Hepatocyte (in vitro differentiated cells): ENCODE results near the gene BCL7B. TPM values are rescaled to one million over a fixed set of nuclear protein-coding genes. Genes with fewer than 3 reads are reported as not detected.

ENCODE experiments used
- DNase-seq: peaks from one replicate; pipeline ENCODE4 v3.0.0-alpha.2; 2016; ENCODE audit warnings: low spot score
- H2AFZ ChIP-seq: fragments of 200-600 bp; sonication (generic); 2 replicates; pipeline ENCODE4 v1.6.0; 2016; ENCODE audit warnings: antibody characterized with exemption, mild to moderate bottlenecking
- H3K27ac ChIP-seq: fragments of 200-600 bp; sonication (generic); 2 replicates; pipeline ENCODE4 v1.5.1; 2016; ENCODE audit warnings: mild to moderate bottlenecking
- H3K27me3 ChIP-seq: fragments of 200-600 bp; sonication (generic); 2 replicates; pipeline ENCODE4 v1.6.1; 2016
- H3K36me3 ChIP-seq: fragments of 200-600 bp; sonication (generic); replicated peaks from 2 replicates; pipeline ENCODE4 v1.5.1; 2016; ENCODE audit warnings: low read depth; ENCODE audit not compliant: insufficient read depth
- H3K4me1 ChIP-seq: fragments of 200-600 bp; sonication (generic); 2 replicates; pipeline ENCODE4 v1.5.1; 2016; ENCODE audit warnings: mild to moderate bottlenecking, moderate library complexity; ENCODE audit not compliant: insufficient read depth
- H3K4me2 ChIP-seq: fragments of 200-600 bp; sonication (generic); 2 replicates; pipeline ENCODE4 v1.6.0; 2016
- H3K4me3 ChIP-seq: fragments of 200-600 bp; sonication (generic); 2 replicates; pipeline ENCODE4 v1.5.1; 2016; ENCODE audit warnings: mild to moderate bottlenecking
- H3K79me2 ChIP-seq: fragments of 200-600 bp; sonication (generic); 2 replicates; pipeline ENCODE4 v1.6.0; 2017; ENCODE audit warnings: mild to moderate bottlenecking
- H3K9me2 ChIP-seq: fragments of 200-600 bp; sonication (generic); replicated peaks from 2 replicates; pipeline ENCODE4 v1.6.0; 2017; ENCODE audit warnings: mild to moderate bottlenecking; ENCODE audit not compliant: insufficient read depth
- H3K9me3 ChIP-seq: fragments of 200-600 bp; sonication (generic); 2 replicates; pipeline ENCODE4 v1.5.1; 2016; ENCODE audit warnings: low read depth, mild to moderate bottlenecking
- H4K20me1 ChIP-seq: fragments of 200-600 bp; sonication (generic); 2 replicates; pipeline ENCODE4 v1.6.0; 2016; ENCODE audit warnings: mild to moderate bottlenecking; ENCODE audit not compliant: insufficient read depth, poor library complexity, severe bottlenecking
- EZH2 ChIP-seq: fragments of 200-600 bp; sonication (generic); IDR thresholded peaks from 2 replicates; pipeline ENCODE4 v1.6.1; 2016; ENCODE audit warnings: antibody characterized with exemption, mild to moderate bottlenecking, borderline replicate concordance
- EZH2phosphoT487 ChIP-seq: fragments of 200-600 bp; sonication (generic); IDR thresholded peaks from one replicate; pipeline ENCODE4 v1.6.1; 2018; ENCODE audit warnings: antibody characterized with exemption, mild to moderate bottlenecking, low read depth, moderate library complexity; ENCODE audit not compliant: unreplicated experiment, severe bottlenecking
- WGBS: methylation state at CpG from one replicate; pipeline ENCODE4 v1.1.6; 2016; ENCODE audit warnings: low lambda C conversion rate; ENCODE audit errors: missing lambda C conversion rate; 5-methylcytosine and 5-hydroxymethylcytosine counted together
- polyA plus RNA-seq: library from polyadenylated mRNA; unstranded; fragments of >200 nt; fragmentation: Nextera tagmentation; extraction: Ambion mirVana; gene quantifications from 2 replicates; pipeline ENCODE4 v1.2.1, GENCODE V29; 2016
- total RNA-seq: library from RNA; depleted of rRNA; stranded (reverse); fragments of >200 nt; gene quantifications from 2 replicates; pipeline ENCODE4 v1.2.3, GENCODE V29; 2014
- TF ChIP-seq, protein P1 (sequence below): fragments of 200-600 bp; sonication (generic); IDR thresholded peaks from 2 replicates; pipeline ENCODE4 v1.5.1; 2016; ENCODE audit warnings: antibody characterized with exemption, mild to moderate bottlenecking; ENCODE audit not compliant: poor library complexity

BCL7B gene
- total and polyA plus RNA-seq, 2 experiments from 2014 or later: 44.7 to 54.0 TPM

- no peak overlapping the region for H2AFZ ChIP-seq
- no peak for TF ChIP-seq EZH2
- no peak for TF ChIP-seq EZH2phosphoT487
- TF ChIP-seq, protein P1, sequence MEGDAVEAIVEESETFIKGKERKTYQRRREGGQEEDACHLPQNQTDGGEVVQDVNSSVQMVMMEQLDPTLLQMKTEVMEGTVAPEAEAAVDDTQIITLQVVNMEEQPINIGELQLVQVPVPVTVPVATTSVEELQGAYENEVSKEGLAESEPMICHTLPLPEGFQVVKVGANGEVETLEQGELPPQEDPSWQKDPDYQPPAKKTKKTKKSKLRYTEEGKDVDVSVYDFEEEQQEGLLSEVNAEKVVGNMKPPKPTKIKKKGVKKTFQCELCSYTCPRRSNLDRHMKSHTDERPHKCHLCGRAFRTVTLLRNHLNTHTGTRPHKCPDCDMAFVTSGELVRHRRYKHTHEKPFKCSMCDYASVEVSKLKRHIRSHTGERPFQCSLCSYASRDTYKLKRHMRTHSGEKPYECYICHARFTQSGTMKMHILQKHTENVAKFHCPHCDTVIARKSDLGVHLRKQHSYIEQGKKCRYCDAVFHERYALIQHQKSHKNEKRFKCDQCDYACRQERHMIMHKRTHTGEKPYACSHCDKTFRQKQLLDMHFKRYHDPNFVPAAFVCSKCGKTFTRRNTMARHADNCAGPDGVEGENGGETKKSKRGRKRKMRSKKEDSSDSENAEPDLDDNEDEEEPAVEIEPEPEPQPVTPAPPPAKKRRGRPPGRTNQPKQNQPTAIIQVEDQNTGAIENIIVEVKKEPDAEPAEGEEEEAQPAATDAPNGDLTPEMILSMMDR: no peak
- H3K4me2 ChIP-seq: no peak overlapping the region
- no peaks in the 10 kb centered on the region for H3K36me3 ChIP-seq
- H3K79me2 ChIP-seq: peaks cover 15% of the 10 kb centered on the region
- H4K20me1 ChIP-seq: peaks cover 14% of the 10 kb centered on the region
- peaks cover 16% of the 10 kb centered on the region for H3K4me1 ChIP-seq
- no peaks in the 10 kb centered on the region for H3K9me3 ChIP-seq
- 75% methylated on average over 11 of the region's 11 CpGs for WGBS
- H3K27me3 ChIP-seq: no peaks in the 10 kb centered on the region
- H3K27ac ChIP-seq: no peak overlapping the region
- no peaks in the 10 kb centered on the region for H3K9me2 ChIP-seq
- DNase-seq: peak; percentile 47
- no peak overlapping the region for H3K4me3 ChIP-seq
Observed at GRCh38 chr7:73560109-73560835, 2.8 kb upstream of the BCL7B start.

DNA sequence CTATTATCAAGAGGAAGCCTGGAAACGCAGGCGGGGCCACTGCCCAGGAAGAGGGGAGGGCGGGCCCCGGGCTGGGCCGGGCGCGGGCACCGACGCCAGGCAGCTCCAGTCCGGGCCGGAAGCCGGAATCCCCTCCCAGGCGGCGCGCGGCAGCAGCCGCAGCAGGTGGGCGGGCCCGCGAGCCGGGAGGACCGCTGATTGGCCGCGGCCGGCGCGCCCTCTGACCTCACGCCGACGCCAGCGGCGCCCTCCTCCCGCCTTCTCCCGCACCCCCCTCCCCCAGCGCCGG lies 438 bp downstream of the BCL7B start:
- Histone ChIP-seq H3K27me3 (no peaks in the 10 kb centered on the region), H3K4me1 (peaks cover 13% of the 10 kb centered on the region), H3K9me3 (no peaks in the 10 kb centered on the region), H2AFZ (peak overlapping the region; percentile 84), H3K27ac (peak overlapping the region; percentile 100), H3K9me2 (no peaks in the 10 kb centered on the region), H4K20me1 (peaks cover 25% of the 10 kb centered on the region), H3K36me3 (no peaks in the 10 kb centered on the region), H3K79me2 (peaks cover 47% of the 10 kb centered on the region), H3K4me2 (peak overlapping the region; percentile 91), H3K4me3 (peak overlapping the region; percentile 83)
- WGBS: no CpG with 5 or more reads among the region's 36 CpGs
- TF ChIP-seq, protein P1: no peak
- no peak for TF ChIP-seq EZH2phosphoT487
- no peak for TF ChIP-seq EZH2
- DNase-seq: peak; percentile 98

DNA sequence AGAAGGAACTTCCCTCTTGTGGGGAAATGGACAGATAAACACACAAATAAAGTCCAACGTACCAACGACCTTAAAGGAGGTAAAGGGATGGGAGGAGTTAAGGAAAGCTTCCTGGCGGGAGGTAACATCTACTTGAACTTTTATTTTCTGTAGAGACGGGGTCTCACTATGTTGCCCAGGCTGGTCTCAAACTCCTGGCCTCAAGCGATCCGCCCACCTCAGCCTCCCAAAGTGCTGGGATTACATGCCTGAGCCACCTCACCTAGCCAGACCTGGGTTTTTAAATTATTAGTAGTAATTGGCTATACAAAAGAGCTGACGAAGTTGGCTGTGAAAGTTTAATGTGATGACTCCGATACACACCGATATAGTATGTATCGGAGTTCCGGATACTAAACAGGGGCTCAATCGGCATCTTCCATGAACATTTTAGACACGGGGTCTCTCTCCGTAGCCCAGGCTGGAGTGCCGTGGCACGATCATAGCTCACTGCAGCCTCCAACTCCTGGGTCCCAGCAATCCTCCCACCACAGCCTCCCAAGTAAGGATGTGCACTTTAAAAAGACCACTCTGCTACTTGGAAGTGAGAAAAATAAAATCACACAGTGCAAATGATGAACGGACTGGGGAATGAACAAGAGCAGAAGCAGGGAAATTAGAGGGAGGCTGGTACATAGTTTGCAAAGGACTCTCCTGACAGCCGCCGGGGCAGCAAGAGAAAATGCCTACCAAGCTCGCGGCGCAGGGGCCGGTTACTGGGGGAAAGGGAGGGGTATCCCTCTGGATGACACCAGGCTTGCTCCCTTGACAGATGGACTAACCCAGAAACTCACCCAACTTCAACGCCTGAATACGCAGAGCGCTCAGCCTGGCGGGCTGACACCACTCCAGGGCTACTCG lies 1.0 kb downstream of the BCL7B start:
- peak overlapping the region; percentile 23 for H2AFZ ChIP-seq
- no peaks in the 10 kb centered on the region for H3K36me3 ChIP-seq
- H3K79me2 ChIP-seq: peaks cover 53% of the 10 kb centered on the region

More for the DNA sequence above, 1.0 kb downstream of the BCL7B start:
- H3K9me3 ChIP-seq: no peaks in the 10 kb centered on the region
- H4K20me1 ChIP-seq: peaks cover 25% of the 10 kb centered on the region
- no peaks in the 10 kb centered on the region for H3K27me3 ChIP-seq
- H3K27ac ChIP-seq: peak overlapping the region; percentile 85
- DNase-seq: no peak
- no peak for TF ChIP-seq EZH2
- no peak for TF ChIP-seq EZH2phosphoT487
- TF ChIP-seq, protein P1: no peak
- WGBS: 39% methylated on average over 27 of the region's 28 CpGs
- H3K9me2 ChIP-seq: no peaks in the 10 kb centered on the region
- H3K4me1 ChIP-seq: peaks cover 13% of the 10 kb centered on the region
- peak overlapping the region; percentile 60 for H3K4me3 ChIP-seq
- H3K4me2 ChIP-seq: peak overlapping the region; percentile 91
